GM23248 (cell line): ENCODE data around the gene MYO7B. TPM values are rescaled to one million over a fixed set of nuclear protein-coding genes. Genes with fewer than 3 reads are reported as not detected.

Experiments used
- DNase-seq: peaks from one replicate; pipeline ENCODE4 v3.0.0-alpha.2; 2015
- H2AFZ ChIP-seq: fragments of 200-600 bp; sonication (generic); 2 replicates; pipeline ENCODE4 v1.6.1; 2016; ENCODE audit warnings: antibody characterized with exemption
- H3F3A ChIP-seq: fragments of 200-600 bp; sonication (generic); 2 replicates; pipeline ENCODE4 v1.6.1; 2016; ENCODE audit warnings: mild to moderate bottlenecking, antibody characterized with exemption, mixed run types; ENCODE audit not compliant: insufficient read depth
- H3K27ac ChIP-seq: fragments of 200-600 bp; sonication (generic); 2 replicates; pipeline ENCODE4 v1.5.1; 2016; ENCODE audit warnings: mild to moderate bottlenecking
- H3K27me3 ChIP-seq: fragments of 200-600 bp; sonication (generic); replicated peaks from 2 replicates; pipeline ENCODE4 v1.6.1; 2016; ENCODE audit warnings: mild to moderate bottlenecking; ENCODE audit not compliant: insufficient read depth
- H3K36me3 ChIP-seq: fragments of 200-600 bp; sonication (generic); 2 replicates; pipeline ENCODE4 v1.6.1; 2016; ENCODE audit warnings: low read depth, mild to moderate bottlenecking
- H3K4me1 ChIP-seq: fragments of 200-600 bp; sonication (generic); 2 replicates; pipeline ENCODE4 v1.6.1; 2016; ENCODE audit warnings: mild to moderate bottlenecking; ENCODE audit not compliant: insufficient read depth
- H3K4me2 ChIP-seq: fragments of 200-600 bp; sonication (generic); one replicate; pipeline ENCODE4 v1.6.1; 2016; ENCODE audit warnings: mild to moderate bottlenecking; ENCODE audit not compliant: unreplicated experiment
- H3K4me3 ChIP-seq: fragments of 200-600 bp; sonication (generic); 2 replicates; pipeline ENCODE4 v1.5.1; 2016; ENCODE audit warnings: mild to moderate bottlenecking
- H3K79me2 ChIP-seq: fragments of 200-600 bp; sonication (generic); 2 replicates; pipeline ENCODE4 v1.6.1; 2016; ENCODE audit warnings: mild to moderate bottlenecking; ENCODE audit not compliant: insufficient read depth
- H3K9ac ChIP-seq: fragments of 200-600 bp; sonication (generic); 2 replicates; pipeline ENCODE4 v1.6.1; 2016; ENCODE audit warnings: mild to moderate bottlenecking
- H3K9me2 ChIP-seq: fragments of 200-600 bp; sonication (generic); 2 replicates; pipeline ENCODE4 v1.6.1; 2016; ENCODE audit warnings: mixed run types, mild to moderate bottlenecking, moderate library complexity; ENCODE audit not compliant: insufficient read depth
- H3K9me3 ChIP-seq: fragments of 200-600 bp; sonication (generic); one replicate; pipeline ENCODE4 v1.6.1; 2017; ENCODE audit warnings: low read depth
- H4K20me1 ChIP-seq: fragments of 200-600 bp; sonication (generic); 2 replicates; pipeline ENCODE4 v1.6.0; 2016; ENCODE audit not compliant: insufficient read depth
- EZH2 ChIP-seq: fragments of 200-600 bp; sonication (generic); IDR thresholded peaks from 2 replicates; pipeline ENCODE4 v1.6.1; 2018; ENCODE audit warnings: antibody characterized with exemption, mild to moderate bottlenecking; ENCODE audit not compliant: insufficient read depth, poor library complexity, severe bottlenecking
- EZH2phosphoT487 ChIP-seq: fragments of 200-600 bp; sonication (generic); IDR thresholded peaks from 2 replicates; pipeline ENCODE4 v1.6.1; 2018; ENCODE audit warnings: antibody characterized with exemption, moderate library complexity, mild to moderate bottlenecking, low read depth; ENCODE audit not compliant: insufficient read depth
- WGBS, 2 experiments: methylation state at CpG; one replicate each; pipeline ENCODE4 v1.1.6; 2015 to 2017; ENCODE audit warnings: low lambda C conversion rate in 2 of 2, low coverage in 1 of 2; ENCODE audit errors: missing lambda C conversion rate in 2 of 2; 5-methylcytosine and 5-hydroxymethylcytosine counted together
- in situ Hi-C: fragments of 300-500 bp; cut with MboI; formaldehyde crosslinking; loops from 2 replicates; pipeline ENCODE4 v1.15.0; 2020
- polyA plus RNA-seq: library from polyadenylated mRNA; unstranded; fragments of >200 nt; fragmentation: Nextera tagmentation; extraction: Ambion mirVana; gene quantifications from 2 replicates; pipeline ENCODE4 v1.2.1, GENCODE V29; 2016
- total RNA-seq: library from RNA; depleted of rRNA; stranded (reverse); fragments of >200 nt; shearing (Covaris generic); gene quantifications from 2 replicates; pipeline ENCODE4 v1.2.3, GENCODE V29; 2014

Gene MYO7B
- total and polyA plus RNA-seq, 2 experiments from 2014 or later: not detected

GRCh38 chr2:127508023-127508630 is 27.4 kb upstream of the MYO7B start:
- H3K4me3 ChIP-seq: peak overlapping the region; percentile 9
- no peaks in the 10 kb centered on the region for H3K27me3 ChIP-seq
- H3K9me2 ChIP-seq: no peaks in the 10 kb centered on the region
- TF ChIP-seq EZH2 (no peak), EZH2phosphoT487 (no peak)
- peaks cover 55% of the 10 kb centered on the region for H3F3A ChIP-seq
- H3K4me1 ChIP-seq: peaks cover 57% of the 10 kb centered on the region
- H3K36me3 ChIP-seq: peaks cover 20% of the 10 kb centered on the region
- peak; percentile 63 for DNase-seq
- in situ Hi-C loops: no loop called here
- peak overlapping the region; percentile 96 for H3K27ac ChIP-seq
- 29 to 34% methylated on average over 4 of the region's 4 CpGs for WGBS, 2 experiments
- H3K9ac ChIP-seq: peak overlapping the region; percentile 73
- no peaks in the 10 kb centered on the region for H4K20me1 ChIP-seq
- peaks cover 93% of the 10 kb centered on the region for H3K79me2 ChIP-seq
- no peaks in the 10 kb centered on the region for H3K9me3 ChIP-seq
- no peak overlapping the region for H2AFZ ChIP-seq
- peak overlapping the region; percentile 64 for H3K4me2 ChIP-seq

GRCh38 chr2:127508631-127509034 is 26.9 kb upstream of the MYO7B start:
- Histone ChIP-seq H3K9ac (peak overlapping the region; percentile 83), H3K9me2 (no peaks in the 10 kb centered on the region), H2AFZ (no peak overlapping the region), H3K9me3 (no peaks in the 10 kb centered on the region), H3K4me2 (peak overlapping the region; percentile 88), H3K4me3 (peak overlapping the region; percentile 54), H3K27me3 (no peaks in the 10 kb centered on the region), H3F3A (peaks cover 57% of the 10 kb centered on the region), H3K79me2 (peaks cover 94% of the 10 kb centered on the region), H3K36me3 (peaks cover 17% of the 10 kb centered on the region), H4K20me1 (no peaks in the 10 kb centered on the region), H3K4me1 (peaks cover 58% of the 10 kb centered on the region), H3K27ac (peak overlapping the region; percentile 96)
- in situ Hi-C loops: no loop called here
- peak; percentile 100 for DNase-seq
- TF ChIP-seq EZH2phosphoT487 (no peak), EZH2 (no peak)
- 0% methylated on average over 3 of the region's 3 CpGs for WGBS, 2 experiments

- Histone ChIP-seq H3K27me3 (no peaks in the 10 kb centered on the region), H3F3A (peaks cover 57% of the 10 kb centered on the region), H3K4me3 (no peak overlapping the region), H2AFZ (no peak overlapping the region), H4K20me1 (no peaks in the 10 kb centered on the region), H3K36me3 (peaks cover 3% of the 10 kb centered on the region; the same call in 1 of the 2 replicates), H3K9me3 (no peaks in the 10 kb centered on the region), H3K27ac (0 out of 2 replicates have a peak overlapping the region, but pooled peaks have one; percentile 96), H3K4me1 (peaks cover 54% of the 10 kb centered on the region), H3K4me2 (no peak overlapping the region), H3K9ac (no peak overlapping the region), H3K79me2 (peaks cover 94% of the 10 kb centered on the region), H3K9me2 (no peaks in the 10 kb centered on the region)
- in situ Hi-C loops: no loop called here
- WGBS, 2 experiments: 94 to 100% methylated on average over 2 of the region's 2 CpGs
- TF ChIP-seq EZH2phosphoT487 (no peak), EZH2 (no peak)
- DNase-seq: no peak
Observed at GRCh38 chr2:127510073-127510472, 25.4 kb upstream of the MYO7B start.

- no peak overlapping the region for H3K27ac ChIP-seq
- H3K9ac ChIP-seq: no peak overlapping the region
- TF ChIP-seq EZH2 (no peak), EZH2phosphoT487 (no peak)
- H3K4me1 ChIP-seq: peaks cover 58% of the 10 kb centered on the region
- H3F3A ChIP-seq: peaks cover 54% of the 10 kb centered on the region
- 97 to 98% methylated on average over 6 of the region's 6 CpGs for WGBS, 2 experiments
- no peaks in the 10 kb centered on the region for H3K36me3 ChIP-seq
- H2AFZ ChIP-seq: no peak overlapping the region
- DNase-seq: no peak
- no peaks in the 10 kb centered on the region for H4K20me1 ChIP-seq
- in situ Hi-C loops: no loop called here
- H3K4me2 ChIP-seq: no peak overlapping the region
- no peak overlapping the region for H3K4me3 ChIP-seq
- H3K27me3 ChIP-seq: no peaks in the 10 kb centered on the region
- no peaks in the 10 kb centered on the region for H3K9me2 ChIP-seq
- no peaks in the 10 kb centered on the region for H3K9me3 ChIP-seq
- peaks cover 86% of the 10 kb centered on the region for H3K79me2 ChIP-seq
Observed at GRCh38 chr2:127511090-127511695, 24.3 kb upstream of the MYO7B start.
